MCF 10A (cell line): ENCODE results near the gene FAM237B. TPM values are rescaled to one million over a fixed set of nuclear protein-coding genes. Genes with fewer than 3 reads are reported as not detected.

ENCODE experiments used
- BruUV-seq: library from RNA; stranded (reverse); fragments of 400-500 nt; replicated peaks from 2 replicates; lab custom pipeline; 2021; lab: Mats Ljungman, UMichigan
- CTCF ChIA-PET: fragments of 300-600 bp; sonication (Branson Sonifier 250); formaldehyde crosslinking; extraction: SDS; loops from one replicate; lab custom pipeline; 2021; ENCODE audit warnings: antibody characterized with exemption, inconsistent platforms; lab: Yijun Ruan, JAX
- POLR2A ChIA-PET: fragments of 300-600, 350-650 bp; sonication (Branson Sonifier 250); formaldehyde crosslinking; extraction: SDS; loops from one replicate; lab custom pipeline; 2020; ENCODE audit warnings: antibody characterized with exemption, inconsistent platforms; lab: Yijun Ruan, JAX
- DNase-seq: peaks from one replicate; pipeline ENCODE4 v3.0.0-alpha.2; 2018; ENCODE audit not compliant: unreplicated experiment
- H3K27ac Mint-ChIP-seq: one replicate; pipeline ENCODE4 v1.8.0; 2022; ENCODE audit warnings: mild to moderate bottlenecking, low read depth, mixed read lengths; ENCODE audit not compliant: unreplicated experiment
- H3K27me3 Mint-ChIP-seq: one replicate; pipeline ENCODE4 v1.8.0; 2022; ENCODE audit warnings: mixed read lengths; ENCODE audit not compliant: insufficient read depth, unreplicated experiment
- H3K36me3 Mint-ChIP-seq: one replicate; pipeline ENCODE4 v1.8.0; 2022; ENCODE audit warnings: mild to moderate bottlenecking, moderate library complexity, mixed read lengths; ENCODE audit not compliant: insufficient read depth, unreplicated experiment
- H3K4me1 Mint-ChIP-seq: one replicate; pipeline ENCODE4 v1.8.0; 2022; ENCODE audit warnings: mixed read lengths; ENCODE audit not compliant: insufficient read depth, unreplicated experiment
- H3K4me3 Mint-ChIP-seq: one replicate; pipeline ENCODE4 v1.8.0; 2022; ENCODE audit warnings: mild to moderate bottlenecking, moderate library complexity, mixed read lengths; ENCODE audit not compliant: unreplicated experiment
- H3K9me3 Mint-ChIP-seq: one replicate; pipeline ENCODE4 v1.8.0; 2022; ENCODE audit warnings: mixed read lengths; ENCODE audit not compliant: unreplicated experiment
- CTCF ChIP-seq: fragments of 200-600 bp; IDR thresholded peaks from one replicate; pipeline ENCODE4 v1.8.0; 2022; ENCODE audit warnings: antibody characterized with exemption, mild to moderate bottlenecking; ENCODE audit not compliant: unreplicated experiment
- intact Hi-C: fragments of 100-400 bp; cut with micrococcal nuclease; formaldehyde crosslinking; loops from 2 replicates; pipeline ENCODE4 v1.14.1; 2022
- total RNA-seq: library from RNA; stranded (reverse); gene quantifications from 2 replicates; pipeline ENCODE4 v1.2.3, GENCODE V29; 2022

Gene FAM237B
- total RNA-seq, 1 experiment from 2014 or later, result not detected

- DNase-seq, result no peak
- peak overlapping the region; percentile 95 for H3K27ac Mint-ChIP-seq
- CTCF ChIA-PET, result no interaction called here
- H3K4me1 Mint-ChIP-seq, result peaks cover 20% of the 10 kb centered on the region
- H3K4me3 Mint-ChIP-seq, result peak overlapping the region; percentile 94
- no peaks in the 10 kb centered on the region for H3K9me3 Mint-ChIP-seq
- POLR2A ChIA-PET, result interaction anchor here (0.6 to 0.8 kb wide), 8 partner anchors 13 to 1706 kb away, joined by 3 to 4 read pairs (median 3); partner anchors contain the start of genes CLDN12 and STEAP2
- BruUV-seq, result no TSS peak
- intact Hi-C loops, result no loop called here
- H3K36me3 Mint-ChIP-seq, result peaks cover 12% of the 10 kb centered on the region
- no peak for TF ChIP-seq CTCF
- no peaks in the 10 kb centered on the region for H3K27me3 Mint-ChIP-seq
Observed at GRCh38 chr7:90347759-90348158, 26.7 kb upstream of the FAM237B start.

GRCh38 chr7:90346336-90347125, 25.4 kb upstream of the FAM237B start, which contains the start of gene GTPBP10:
GTPBP10 (plus strand) TSS chr7:90346716; CDS start chr7:90346742, 26 bp downstream.
- Mint-ChIP-seq H3K4me1 (peaks cover 20% of the 10 kb centered on the region), H3K9me3 (no peaks in the 10 kb centered on the region), H3K4me3 (peak within 1 kb of the TSS; percentile 94), H3K27ac (peak within 1 kb of the TSS; percentile 95), H3K36me3 (peaks cover 5% of the 10 kb centered on the region), H3K27me3 (no peaks in the 10 kb centered on the region)
- ChIA-PET CTCF (interaction anchor here (0.5 to 1.7 kb wide), 25 partner anchors 8 to 1941 kb away, joined by 3 to 15 read pairs (median 3); partner anchors contain the start of gene CLDN12), POLR2A (interaction anchor here (0.6 to 2.4 kb wide), 10 partner anchors 24 to 1675 kb away, joined by 3 to 18 read pairs (median 3); partner anchors contain the start of gene CLDN12)
- BruUV-seq, result TSS peak; percentile 76
- peak; percentile 91 for DNase-seq
- intact Hi-C loops, result loop anchor here (1.0 kb wide), 2 partner anchors 57 to 79 kb away; partner anchors contain the start of gene CLDN12
- peak; percentile 58 for TF ChIP-seq CTCF

GRCh38 chr7:90345595-90346335, 24.7 kb upstream of the FAM237B start:
- CTCF ChIA-PET, result interaction anchor here (0.5 to 1.7 kb wide), 27 partner anchors 9 to 1942 kb away, joined by 3 to 15 read pairs (median 3); partner anchors contain the start of gene CLDN12
- H3K36me3 Mint-ChIP-seq, result peaks cover 3% of the 10 kb centered on the region
- no peaks in the 10 kb centered on the region for H3K9me3 Mint-ChIP-seq
- TF ChIP-seq CTCF, result no peak
- BruUV-seq, result TSS peak; percentile 68
- peak; percentile 2 for DNase-seq
- H3K4me3 Mint-ChIP-seq, result peak overlapping the region; percentile 94
- H3K27ac Mint-ChIP-seq, result peak overlapping the region; percentile 95
- peaks cover 17% of the 10 kb centered on the region for H3K4me1 Mint-ChIP-seq
- POLR2A ChIA-PET, result interaction anchor here (0.6 to 2.4 kb wide), 12 partner anchors 24 to 281 kb away, joined by 3 to 18 read pairs (median 3); partner anchors contain the start of gene CLDN12
- intact Hi-C loops, result loop anchor here (1.0 kb wide), 2 partner anchors 58 to 80 kb away; partner anchors contain the start of gene CLDN12
- no peaks in the 10 kb centered on the region for H3K27me3 Mint-ChIP-seq
